Measurements from ENCODE around the gene ARHGEF7.

ARHGEF7 gene

GRCh38 chr13:111202156-111202621, 87.1 kb downstream of the ARHGEF7 start:
- DNase-seq (ENCODE audit: low spot score): no peak

GRCh38 chr13:111202745-111203144, 87.6 kb downstream of the ARHGEF7 start:
- peak; percentile 32 for DNase-seq (ENCODE audit: low spot score)

GRCh38 chr13:111203736-111204389, 88.8 kb downstream of the ARHGEF7 start:
- no peak for DNase-seq (ENCODE audit: low spot score)

DNA sequence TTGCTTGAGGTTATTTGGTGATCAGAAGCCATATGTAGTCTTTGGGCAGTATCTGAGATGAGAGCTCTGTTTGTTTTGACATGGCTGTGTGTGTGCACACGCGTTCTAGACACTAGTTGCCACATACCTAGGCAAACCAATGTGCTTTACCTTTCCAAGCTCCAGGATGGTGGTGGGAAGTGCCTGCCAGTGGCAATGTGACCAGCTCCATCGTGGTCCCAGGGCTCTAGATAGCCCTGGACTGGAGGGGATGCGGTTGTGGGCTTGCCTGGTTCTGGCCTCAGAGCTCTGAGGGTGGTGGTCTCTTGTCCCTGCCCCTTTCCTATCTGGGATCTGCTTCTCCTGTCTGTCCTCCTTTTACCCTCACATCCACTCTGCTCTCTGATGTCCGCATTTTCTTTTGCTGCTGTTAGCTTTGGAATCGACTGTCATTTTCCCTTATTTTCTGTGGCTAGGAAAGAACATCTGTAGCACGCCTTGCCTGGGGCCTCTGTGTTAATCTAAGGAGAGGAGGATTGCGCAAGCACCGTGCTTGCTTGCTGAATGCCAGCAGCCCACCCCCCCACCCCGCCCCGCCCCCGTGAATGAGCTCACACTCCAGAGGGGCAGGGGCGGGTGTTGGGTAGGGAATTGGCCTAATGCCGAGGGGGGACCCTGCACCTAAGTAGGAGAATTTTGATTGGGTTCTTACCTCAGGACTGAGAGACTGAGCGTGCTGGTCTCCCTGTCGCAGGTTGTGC, 89.5 kb downstream of the ARHGEF7 start:
- no peak for DNase-seq (ENCODE audit: low spot score)

- no peak for DNase-seq (ENCODE audit: low spot score)
These were observed 91.0 kb downstream of the ARHGEF7 start for GRCh38 chr13:111206148-111206547.

DNA sequence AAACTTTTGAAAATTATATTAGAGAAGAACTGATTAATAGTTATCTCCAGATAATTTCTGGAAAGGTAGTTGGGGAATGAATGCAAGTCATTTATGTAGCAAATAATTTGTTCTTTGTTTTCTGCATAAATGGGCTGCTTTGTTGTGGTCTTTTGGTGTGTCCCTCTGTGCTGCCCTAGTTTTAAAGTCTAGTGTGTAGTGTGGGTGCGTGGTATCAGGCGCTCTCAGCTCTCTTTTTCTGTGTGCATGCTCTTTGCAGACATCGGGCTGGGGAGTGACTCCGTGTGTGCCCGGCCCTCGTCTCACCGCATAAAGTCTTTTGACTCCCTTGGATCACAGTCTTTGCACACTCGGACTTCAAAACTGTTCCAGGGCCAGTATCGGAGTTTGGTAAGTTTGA, 94.5 kb downstream of the ARHGEF7 start:
- no peak for DNase-seq (ENCODE audit: low spot score)

GRCh38 chr13:111210091-111210490, 95.0 kb downstream of the ARHGEF7 start:
- no peak for DNase-seq (ENCODE audit: low spot score)

DNA sequence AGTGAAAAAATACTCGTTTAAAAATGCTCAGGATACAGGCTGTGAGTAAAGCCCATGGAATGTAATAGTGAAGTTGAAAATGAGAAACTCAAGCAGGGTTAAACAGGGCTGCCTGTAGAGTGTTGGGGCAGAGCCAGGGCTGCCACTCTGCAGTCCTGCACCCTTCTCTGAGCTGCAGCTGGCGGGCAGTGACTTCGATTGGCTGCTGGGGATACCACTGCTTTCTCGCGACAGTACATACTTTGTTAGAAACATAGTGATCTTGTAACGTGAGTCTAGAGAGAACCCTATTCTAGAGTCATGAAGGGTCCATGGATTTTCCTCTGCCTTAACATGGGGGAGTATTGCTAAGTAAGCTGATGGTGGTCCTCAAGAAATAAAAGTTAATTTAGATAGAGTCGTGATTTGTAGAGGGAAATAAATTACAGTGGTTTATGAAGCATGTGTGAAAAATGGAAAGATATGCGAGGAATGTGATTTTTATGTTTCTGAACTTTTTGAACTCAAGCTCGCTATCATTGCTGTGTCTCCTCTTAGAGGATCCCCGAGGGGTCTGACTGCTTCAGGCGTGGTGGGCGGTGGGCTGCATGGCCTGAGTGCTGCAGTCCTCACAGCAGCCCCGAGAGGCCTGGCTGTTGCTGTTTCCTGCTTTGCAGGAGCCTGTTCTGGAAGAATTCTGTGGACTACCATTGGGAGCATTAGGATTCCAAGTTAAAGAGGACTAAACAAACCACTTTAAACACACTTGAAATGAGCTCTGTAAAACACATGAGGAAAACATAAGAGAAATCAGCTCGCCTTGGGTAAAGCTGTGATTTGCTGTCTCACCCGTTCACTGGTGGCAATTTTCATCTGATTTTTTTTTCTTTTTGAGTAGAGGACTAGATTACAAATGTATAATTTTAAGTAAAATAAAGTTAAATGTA, 95.7 kb downstream of the ARHGEF7 start:
- DNase-seq (ENCODE audit: low spot score): no peak

DNA sequence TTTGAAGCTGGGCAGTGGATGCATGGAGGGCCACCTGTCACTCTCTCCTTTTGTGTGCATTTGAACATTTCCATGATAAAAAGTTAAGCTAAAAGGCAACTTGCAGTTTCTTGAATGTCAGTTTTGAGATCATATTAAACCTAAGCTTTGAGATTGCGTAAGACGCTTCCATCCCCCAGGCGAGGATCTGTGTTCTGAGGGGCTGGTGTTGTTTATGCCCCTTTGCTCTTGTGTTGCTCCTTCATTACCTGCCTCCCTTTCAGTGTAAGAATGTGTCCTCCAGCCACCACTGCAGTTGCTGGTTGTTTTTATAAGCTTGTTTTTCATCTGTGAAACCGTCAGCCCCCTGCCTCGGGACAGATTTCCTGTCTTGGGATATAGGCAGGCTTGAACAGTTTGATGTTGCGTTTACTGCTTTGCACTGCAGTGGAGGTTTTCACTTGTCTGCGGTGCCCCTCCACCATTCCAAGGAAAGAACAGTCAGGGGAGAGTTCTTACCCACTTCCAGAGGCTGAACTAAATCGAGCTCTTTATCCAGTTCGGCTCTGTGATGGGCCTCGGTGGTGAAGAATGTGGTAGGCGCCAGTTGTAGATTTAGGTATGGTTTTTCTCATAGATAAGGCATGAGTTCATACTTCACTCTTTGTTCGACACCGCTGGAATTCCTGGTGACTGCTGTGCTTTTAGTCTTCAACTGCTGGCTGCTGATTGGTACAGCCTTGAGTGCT, 96.8 kb downstream of the ARHGEF7 start:
- DNase-seq (ENCODE audit: low spot score): no peak

DNA sequence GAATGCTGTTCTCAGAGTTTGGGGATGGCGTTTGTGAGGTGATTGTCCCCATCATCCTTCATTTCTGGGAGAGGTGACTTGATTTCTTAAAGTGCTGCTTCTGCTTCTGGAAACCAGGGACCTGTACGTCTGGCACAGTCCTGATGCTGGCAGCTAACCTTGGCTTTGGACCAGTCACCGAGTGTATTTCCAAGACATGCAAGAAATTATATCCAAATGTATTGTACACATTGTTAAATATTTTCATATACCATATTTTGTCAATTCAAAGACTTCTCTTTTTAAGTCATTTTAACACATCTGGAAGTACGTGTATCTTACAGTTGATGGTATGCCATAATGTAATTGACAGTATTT, 97.4 kb downstream of the ARHGEF7 start:
- DNase-seq (ENCODE audit: low spot score): no peak

GRCh38 chr13:111213964-111214726, 99.0 kb downstream of the ARHGEF7 start:
- DNase-seq (ENCODE audit: low spot score): no peak

- DNase-seq (ENCODE audit: low spot score): no peak
These were observed 100.3 kb downstream of the ARHGEF7 start for GRCh38 chr13:111215081-111216047.

GRCh38 chr13:111216166-111216960, 101.3 kb downstream of the ARHGEF7 start:
- peak; percentile 29 for DNase-seq (ENCODE audit: low spot score)

- no peak for DNase-seq (ENCODE audit: low spot score)
These were observed 102.5 kb downstream of the ARHGEF7 start for GRCh38 chr13:111217641-111218040.

- DNase-seq (ENCODE audit: low spot score): no peak
These were observed 104.2 kb downstream of the ARHGEF7 start for GRCh38 chr13:111219280-111219679.

GRCh38 chr13:111219950-111220349, 104.8 kb downstream of the ARHGEF7 start:
- no peak for DNase-seq (ENCODE audit: low spot score)

DNA sequence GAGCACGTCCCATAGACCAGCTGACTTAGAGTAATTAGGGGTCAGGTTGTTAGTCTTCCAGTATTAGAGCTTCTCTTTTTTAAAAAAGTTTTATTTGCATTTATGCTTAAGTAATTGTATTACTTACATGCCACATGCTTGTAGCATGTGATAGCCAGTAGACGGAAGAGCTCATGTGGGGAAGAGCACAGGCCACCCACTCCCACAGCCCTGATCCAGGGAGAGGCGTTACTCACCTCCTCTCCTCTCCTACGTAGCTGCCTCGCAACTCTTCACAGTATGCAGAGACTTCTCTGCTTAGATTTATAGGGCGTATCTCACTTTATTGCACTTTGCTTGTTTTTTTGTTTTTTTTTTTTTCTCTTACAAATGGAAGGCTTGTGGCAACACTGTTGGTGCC, 110.1 kb downstream of the ARHGEF7 start:
- no peak for DNase-seq (ENCODE audit: low spot score)

GRCh38 chr13:111225810-111226546, 110.9 kb downstream of the ARHGEF7 start:
- no peak for DNase-seq (ENCODE audit: low spot score)
